Umbilical cord (tissue), 2 donors: ENCODE measurements around the gene HSPD1. TPM values are rescaled to one million over a fixed set of nuclear protein-coding genes. Genes with fewer than 3 reads are reported as not detected.
"Not testable (repeated sequence)": the region's sequence is repeated elsewhere in the genome, so short reads cannot be mapped to it uniquely, and the experiment has no call there.

ENCODE experiments used
- DNase-seq: peaks from one replicate; pipeline ENCODE4 v3.0.0-alpha.2; 2015; ENCODE audit warnings: low spot score
- total RNA-seq: library from RNA; depleted of rRNA; stranded (reverse); fragments of >200 nt; gene quantifications from one replicate; pipeline ENCODE4 v1.2.3, GENCODE V29; 2014; ENCODE audit warnings: low replicate concordance; ENCODE audit not compliant: insufficient read depth

The HSPD1 gene
- total RNA-seq, 1 donor from 2014 or later = 174 TPM

DNA sequence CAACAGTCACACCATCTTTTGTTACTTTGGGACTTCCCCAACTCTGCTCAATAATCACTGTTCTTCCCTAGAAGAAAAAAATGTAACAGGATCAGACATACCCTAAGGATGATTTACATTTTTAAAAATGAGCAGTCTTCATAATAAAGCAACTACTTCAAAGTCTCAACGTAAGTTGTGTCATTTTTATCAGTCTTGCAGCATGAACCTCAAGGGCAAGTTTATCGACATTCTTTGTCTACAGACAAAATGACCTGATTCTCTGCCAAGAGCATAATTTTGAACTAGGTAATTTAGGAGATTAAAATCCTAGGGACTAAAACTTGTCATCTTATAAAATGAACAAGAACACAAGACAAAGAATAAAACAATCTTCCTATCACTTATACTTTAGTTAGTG is 2.3 kb downstream of the HSPD1 start:
- no peak for DNase-seq

DNA sequence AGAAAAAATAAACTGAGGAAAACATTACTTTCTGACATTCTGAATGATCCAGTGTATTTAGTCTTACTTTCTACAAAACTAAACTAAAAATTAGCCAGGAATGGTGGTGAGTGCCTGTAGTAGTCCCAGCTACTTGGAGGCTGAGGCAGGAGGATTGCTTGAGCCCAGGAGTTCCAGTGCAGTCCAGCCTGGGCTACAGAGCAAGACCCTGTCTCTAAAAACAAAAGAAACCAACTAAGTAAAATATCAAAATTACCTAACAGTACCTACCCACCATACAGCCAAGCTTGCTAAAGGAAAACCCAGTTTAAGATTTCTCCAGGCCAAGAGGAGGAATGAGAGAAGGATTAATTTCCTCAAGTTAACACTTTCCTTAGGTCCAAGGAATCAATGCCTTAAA is 2.9 kb downstream of the HSPD1 start:
- no peak for DNase-seq

DNA sequence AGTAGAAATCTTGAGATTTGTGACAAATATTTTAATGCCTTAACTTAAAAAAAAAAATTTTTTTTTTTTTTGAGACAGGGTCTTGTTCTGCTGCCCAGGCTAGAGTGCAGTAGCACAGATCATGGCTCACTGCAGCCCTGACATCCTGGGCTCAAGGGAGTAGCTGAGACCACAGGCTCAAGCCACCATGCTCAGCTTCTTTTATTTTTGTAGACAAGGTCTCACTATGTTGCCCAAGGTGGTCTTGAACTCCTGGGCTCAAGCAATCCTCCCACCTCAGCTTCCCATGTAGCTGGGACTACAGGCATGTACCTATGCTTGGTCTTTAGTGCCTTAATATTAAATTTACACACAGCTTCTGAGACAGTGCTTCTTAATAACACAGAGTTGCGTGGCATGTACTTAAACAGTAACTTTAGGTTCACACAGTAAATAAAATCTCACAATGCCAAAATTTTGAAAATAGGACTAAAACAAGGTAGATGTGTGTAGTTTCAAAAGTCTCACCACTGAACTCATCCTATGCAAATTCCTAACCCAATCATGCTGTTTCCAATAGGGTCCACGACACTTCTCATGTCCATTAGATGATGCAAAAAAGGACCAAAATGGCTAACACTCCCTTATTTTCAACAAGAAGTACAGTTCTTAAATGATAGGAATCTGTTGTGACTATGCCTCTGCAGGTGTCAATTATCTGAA is 4.1 kb downstream of the HSPD1 start:
- no peak for DNase-seq

- DNase-seq = no peak
Measured at GRCh38 chr2:197487385-197487784, 12.3 kb downstream of the HSPD1 start.

GRCh38 chr2:197486175-197486574 is 13.5 kb downstream of the HSPD1 start:
- no peak for DNase-seq

- DNase-seq = not testable (repeated sequence)
Measured at GRCh38 chr2:197484248-197484647, 15.4 kb downstream of the HSPD1 start.

DNA sequence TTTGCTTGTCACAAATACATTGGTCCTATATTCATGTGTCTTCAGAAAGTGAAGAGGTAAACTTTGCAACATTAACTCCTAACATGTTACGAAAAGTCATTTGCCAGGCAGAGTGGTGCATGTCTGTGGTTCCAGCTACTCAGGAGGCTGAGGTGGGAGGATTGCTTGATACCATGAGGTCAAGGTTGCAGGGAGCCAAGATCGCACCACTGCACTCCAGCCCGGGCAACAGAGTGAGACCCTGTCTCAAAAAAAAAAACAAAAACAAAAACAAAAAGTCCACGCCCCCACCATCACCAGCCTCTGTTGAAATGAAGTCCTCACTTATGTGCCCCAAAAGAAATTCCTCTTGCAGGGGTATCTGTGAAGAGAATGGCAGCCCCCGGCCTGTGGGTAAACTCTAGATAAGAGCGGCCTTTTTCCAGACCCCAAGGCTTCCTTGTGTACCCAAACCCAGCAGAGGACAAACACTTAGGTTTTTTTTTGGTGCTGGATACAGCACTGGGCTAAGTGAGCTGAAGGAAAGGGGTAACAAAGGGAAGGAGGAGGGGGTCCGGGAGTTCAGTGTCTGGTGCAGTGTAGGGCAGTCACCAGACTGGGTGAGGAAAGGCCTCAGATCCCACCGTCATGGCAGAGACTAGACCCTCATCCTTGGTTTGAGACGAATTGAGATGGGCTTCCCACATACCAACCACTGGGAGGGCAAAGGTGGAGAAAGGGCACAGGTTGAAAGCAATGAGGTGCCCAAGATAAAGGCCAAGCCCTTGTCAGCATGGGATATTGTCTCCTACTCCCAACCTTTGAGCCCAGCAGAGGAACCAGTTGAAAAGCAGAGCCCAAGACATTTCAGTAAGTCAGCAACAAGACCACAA is 19.2 kb downstream of the HSPD1 start:
- no peak for DNase-seq

GRCh38 chr2:197477797-197478196 is 21.8 kb downstream of the HSPD1 start:
- no peak for DNase-seq

- DNase-seq = no peak
Measured at GRCh38 chr2:197472166-197472565, 27.5 kb downstream of the HSPD1 start.

- no peak for DNase-seq
Measured at GRCh38 chr2:197464175-197464574, 35.5 kb downstream of the HSPD1 start.

- no peak for DNase-seq
Measured at GRCh38 chr2:197461057-197461456, 38.6 kb downstream of the HSPD1 start.

DNA sequence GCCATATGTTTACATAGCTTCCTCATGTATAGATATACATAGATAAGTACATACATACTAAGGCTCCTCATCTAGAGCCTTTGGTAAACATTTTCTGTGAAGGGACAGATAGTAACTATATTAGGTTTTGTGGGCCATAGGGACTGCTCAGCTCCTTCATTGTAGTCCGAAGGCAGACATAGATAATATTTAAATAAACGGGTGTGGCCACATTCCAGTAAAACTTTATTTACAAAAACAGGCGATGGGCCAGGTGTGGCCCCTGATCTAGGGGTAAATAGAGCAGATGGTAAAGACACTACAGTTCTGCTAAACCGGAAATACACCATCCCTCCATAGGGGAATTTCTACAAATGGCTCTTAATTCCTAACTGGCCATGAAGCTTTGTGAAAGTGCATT is 39.0 kb downstream of the HSPD1 start:
- DNase-seq = no peak

- DNase-seq = no peak
Measured at GRCh38 chr2:197455428-197455827, 44.2 kb downstream of the HSPD1 start.

DNA sequence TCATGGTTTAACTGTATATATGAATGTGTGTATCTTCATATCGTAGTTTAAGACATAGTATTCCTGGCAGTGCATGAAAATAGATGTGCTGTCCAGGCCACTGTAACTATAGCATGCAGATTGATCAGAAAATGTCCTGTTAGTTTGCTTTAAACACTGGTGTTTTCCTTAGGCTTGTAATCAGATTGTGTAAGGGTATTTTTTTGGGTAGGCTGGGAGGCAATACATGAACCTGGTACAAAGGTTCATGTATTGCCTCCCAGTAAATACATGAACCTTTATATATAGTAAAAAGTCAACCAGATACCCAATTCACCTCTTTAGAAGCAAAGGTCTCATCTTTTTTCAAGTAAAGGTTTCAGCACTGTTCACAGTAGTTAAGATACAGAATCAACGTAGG is 44.7 kb downstream of the HSPD1 start:
- no peak for DNase-seq

DNA sequence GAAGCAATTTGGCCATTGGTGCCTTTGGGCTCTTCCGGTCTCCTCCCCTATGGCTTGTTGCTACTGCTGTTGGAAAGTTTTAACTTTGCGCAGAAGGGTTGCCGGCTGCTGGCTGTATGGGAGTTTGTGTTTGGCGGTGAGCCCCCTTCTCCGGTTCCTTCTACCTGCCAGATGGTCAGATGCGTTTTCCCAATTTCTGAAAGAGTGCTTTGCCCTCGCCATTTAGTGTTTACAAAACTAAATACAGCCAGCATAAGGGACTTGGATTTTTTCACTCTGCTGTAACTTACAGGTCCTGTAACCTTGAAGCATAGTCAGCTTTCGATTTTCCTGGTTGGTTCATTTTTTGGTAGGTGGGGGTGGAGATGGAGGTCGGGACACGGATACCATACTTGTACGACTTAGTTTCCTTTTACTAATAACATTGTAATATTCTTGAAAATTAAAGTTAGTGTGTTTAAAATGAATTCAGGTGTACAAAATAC is 45.7 kb downstream of the HSPD1 start:
- no peak for DNase-seq

- peak; percentile 100 for DNase-seq
Measured at GRCh38 chr2:197453123-197453913, 46.3 kb downstream of the HSPD1 start, which contains the start of gene COQ10B. Gene COQ10B, plus strand, starts transcription at chr2:197453552. Its CDS starts 9 bp downstream, at chr2:197453561.

- no peak for DNase-seq
Measured at GRCh38 chr2:197452754-197453122, 46.9 kb downstream of the HSPD1 start.

DNA sequence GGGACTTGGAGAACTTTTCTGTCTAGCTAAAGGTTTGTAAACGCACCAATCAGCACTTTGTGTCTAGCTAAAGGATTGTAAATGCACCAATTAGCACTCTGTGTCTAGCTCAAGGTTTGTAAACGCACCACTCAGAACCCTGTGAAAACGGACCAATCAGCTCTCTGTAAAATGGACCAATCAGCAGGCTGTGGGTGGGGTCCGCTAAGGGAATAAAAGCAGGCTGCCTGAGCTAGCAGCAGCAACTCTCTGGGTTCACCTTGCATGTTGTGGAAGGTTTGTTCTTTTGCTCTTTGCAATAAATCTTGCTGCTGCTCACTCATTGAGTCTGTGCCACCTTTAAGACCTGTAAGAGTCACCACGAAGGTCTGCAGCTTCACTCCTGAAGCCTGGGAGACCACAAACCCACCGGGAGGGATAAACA is 48.7 kb downstream of the HSPD1 start:
- not testable (repeated sequence) for DNase-seq

DNA sequence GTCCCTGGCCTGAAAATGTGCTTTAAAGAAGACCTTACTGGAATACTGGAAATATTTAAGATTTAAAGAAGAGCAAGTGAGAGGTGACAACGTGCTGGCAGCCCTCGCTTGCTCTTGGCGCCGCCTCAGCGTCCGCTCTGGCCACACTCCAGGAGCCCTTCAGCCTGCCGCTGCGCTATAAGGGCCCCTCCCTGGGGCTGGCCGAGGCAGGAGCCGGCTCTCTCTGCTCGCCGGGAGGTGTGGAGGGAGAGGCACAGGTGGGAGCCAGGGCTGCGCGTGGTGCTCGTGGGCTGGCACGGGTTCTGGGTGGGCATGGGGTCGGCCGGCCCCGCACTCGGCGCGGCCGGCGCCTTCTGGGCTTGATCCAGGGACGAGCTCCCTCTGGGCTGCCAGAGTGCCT is 49.2 kb downstream of the HSPD1 start:
- no peak for DNase-seq

GRCh38 chr2:197446844-197447243 is 52.8 kb downstream of the HSPD1 start:
- no peak for DNase-seq

- no peak for DNase-seq
Measured at GRCh38 chr2:197445746-197446145, 53.9 kb downstream of the HSPD1 start.

DNA sequence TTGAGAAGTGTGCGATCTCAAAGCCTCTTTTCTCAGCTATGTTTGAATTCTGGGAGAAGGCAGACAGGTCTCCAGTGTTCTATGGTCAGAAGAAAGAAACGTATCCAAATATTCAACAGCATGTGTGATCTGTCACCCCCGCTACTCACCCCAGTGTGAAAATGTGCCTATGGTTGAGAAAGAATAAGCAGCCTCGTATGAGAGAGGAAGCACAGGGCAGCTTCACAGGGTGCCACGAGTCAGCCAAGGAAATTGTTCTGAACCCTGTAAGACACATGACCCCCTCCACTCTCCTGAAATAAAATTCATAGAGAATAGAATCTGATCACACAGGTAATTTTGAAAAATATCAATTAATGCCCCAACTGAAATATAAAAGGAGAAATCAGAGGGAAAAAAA is 56.8 kb downstream of the HSPD1 start:
- no peak for DNase-seq
